PFSK-1 (cell line): ENCODE measurements around the gene NDOR1.
A peak's percentile ranks its signal among the peaks of the same experiment; 100 is the strongest.

ENCODE experiments used
- FOXP2 ChIP-seq: optimal IDR thresholded peaks from 2 replicates; pipeline ENCODE3; 2011; ENCODE audit warnings: borderline replicate concordance, control low read depth, inconsistent platforms; ENCODE audit not compliant: insufficient read depth; ENCODE audit errors: extremely low read length, extremely low read depth
- POLR2AphosphoS5 ChIP-seq: IDR thresholded peaks from 2 replicates; pipeline ENCODE4 v1.6.1; 2012; ENCODE audit warnings: low read depth, mild to moderate bottlenecking, control low read depth, low read length, moderate library complexity
- SIN3A ChIP-seq: IDR thresholded peaks from 2 replicates; pipeline ENCODE4 v1.6.1; 2012; ENCODE audit warnings: mild to moderate bottlenecking, low read length, moderate library complexity, borderline replicate concordance; ENCODE audit not compliant: insufficient read depth
- TAF1 ChIP-seq: IDR thresholded peaks from 2 replicates; pipeline ENCODE4 v1.6.1; 2012; ENCODE audit warnings: low read length, control low read depth, borderline replicate concordance; ENCODE audit not compliant: insufficient read depth
- TF ChIP-seq, protein P1 (sequence below), 2 experiments: IDR thresholded peaks; 2 replicates each; pipeline versions ENCODE4 v1.6.1 to v1.8.0; 2011 to 2012; ENCODE audit warnings: low read depth in 2 of 2, low read length in 2 of 2, control low read depth in 1 of 2, inconsistent platforms in 1 of 2, mild to moderate bottlenecking in 1 of 2, moderate library complexity in 1 of 2; ENCODE audit not compliant: insufficient read depth in 1 of 2

The NDOR1 gene

DNA sequence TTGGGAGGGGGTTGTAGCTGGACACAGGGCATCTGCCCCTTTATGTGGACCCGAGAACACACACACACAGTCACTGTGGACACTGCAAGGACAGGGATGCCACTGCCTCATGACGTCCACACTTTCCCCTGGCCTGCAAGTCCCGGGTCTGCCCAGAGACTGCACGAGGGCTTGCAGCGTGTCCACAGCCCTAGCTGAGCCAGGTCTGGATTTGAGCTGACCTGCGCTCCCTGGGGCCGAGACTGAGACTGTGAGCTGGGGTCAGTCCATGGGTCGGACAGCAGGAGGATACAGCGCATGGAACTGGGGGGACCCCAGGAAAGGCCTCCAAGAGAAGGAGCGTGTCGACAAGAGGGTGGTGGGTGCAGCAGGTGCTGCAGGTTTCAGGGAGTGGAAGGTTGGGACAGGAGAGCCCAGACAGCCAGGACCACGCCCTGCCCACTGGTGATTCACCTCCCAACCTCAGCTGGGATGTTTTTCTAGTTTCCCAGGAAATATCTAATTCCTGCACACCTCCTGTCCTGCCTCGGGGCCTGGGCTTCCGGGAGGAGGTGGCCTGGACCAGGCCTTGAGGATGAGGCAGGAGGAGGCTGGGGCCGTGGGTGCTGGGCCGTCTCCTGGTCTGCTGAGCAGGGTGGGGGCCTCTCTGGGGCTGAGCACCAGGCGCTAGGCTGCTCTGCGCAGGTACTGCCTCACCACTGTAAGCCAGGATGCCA lies 21.0 kb downstream of the NDOR1 start:
- TF ChIP-seq FOXP2 (no peak), SIN3A (no peak), TAF1 (no peak), POLR2AphosphoS5 (no peak)
- TF ChIP-seq, protein P1, sequence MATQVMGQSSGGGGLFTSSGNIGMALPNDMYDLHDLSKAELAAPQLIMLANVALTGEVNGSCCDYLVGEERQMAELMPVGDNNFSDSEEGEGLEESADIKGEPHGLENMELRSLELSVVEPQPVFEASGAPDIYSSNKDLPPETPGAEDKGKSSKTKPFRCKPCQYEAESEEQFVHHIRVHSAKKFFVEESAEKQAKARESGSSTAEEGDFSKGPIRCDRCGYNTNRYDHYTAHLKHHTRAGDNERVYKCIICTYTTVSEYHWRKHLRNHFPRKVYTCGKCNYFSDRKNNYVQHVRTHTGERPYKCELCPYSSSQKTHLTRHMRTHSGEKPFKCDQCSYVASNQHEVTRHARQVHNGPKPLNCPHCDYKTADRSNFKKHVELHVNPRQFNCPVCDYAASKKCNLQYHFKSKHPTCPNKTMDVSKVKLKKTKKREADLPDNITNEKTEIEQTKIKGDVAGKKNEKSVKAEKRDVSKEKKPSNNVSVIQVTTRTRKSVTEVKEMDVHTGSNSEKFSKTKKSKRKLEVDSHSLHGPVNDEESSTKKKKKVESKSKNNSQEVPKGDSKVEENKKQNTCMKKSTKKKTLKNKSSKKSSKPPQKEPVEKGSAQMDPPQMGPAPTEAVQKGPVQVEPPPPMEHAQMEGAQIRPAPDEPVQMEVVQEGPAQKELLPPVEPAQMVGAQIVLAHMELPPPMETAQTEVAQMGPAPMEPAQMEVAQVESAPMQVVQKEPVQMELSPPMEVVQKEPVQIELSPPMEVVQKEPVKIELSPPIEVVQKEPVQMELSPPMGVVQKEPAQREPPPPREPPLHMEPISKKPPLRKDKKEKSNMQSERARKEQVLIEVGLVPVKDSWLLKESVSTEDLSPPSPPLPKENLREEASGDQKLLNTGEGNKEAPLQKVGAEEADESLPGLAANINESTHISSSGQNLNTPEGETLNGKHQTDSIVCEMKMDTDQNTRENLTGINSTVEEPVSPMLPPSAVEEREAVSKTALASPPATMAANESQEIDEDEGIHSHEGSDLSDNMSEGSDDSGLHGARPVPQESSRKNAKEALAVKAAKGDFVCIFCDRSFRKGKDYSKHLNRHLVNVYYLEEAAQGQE (IDR thresholded peaks at IDR 0.05; ENCODE audit: insufficient read depth in 1 of 2, low read depth in 2 of 2, low read length in 2 of 2): no peak

DNA sequence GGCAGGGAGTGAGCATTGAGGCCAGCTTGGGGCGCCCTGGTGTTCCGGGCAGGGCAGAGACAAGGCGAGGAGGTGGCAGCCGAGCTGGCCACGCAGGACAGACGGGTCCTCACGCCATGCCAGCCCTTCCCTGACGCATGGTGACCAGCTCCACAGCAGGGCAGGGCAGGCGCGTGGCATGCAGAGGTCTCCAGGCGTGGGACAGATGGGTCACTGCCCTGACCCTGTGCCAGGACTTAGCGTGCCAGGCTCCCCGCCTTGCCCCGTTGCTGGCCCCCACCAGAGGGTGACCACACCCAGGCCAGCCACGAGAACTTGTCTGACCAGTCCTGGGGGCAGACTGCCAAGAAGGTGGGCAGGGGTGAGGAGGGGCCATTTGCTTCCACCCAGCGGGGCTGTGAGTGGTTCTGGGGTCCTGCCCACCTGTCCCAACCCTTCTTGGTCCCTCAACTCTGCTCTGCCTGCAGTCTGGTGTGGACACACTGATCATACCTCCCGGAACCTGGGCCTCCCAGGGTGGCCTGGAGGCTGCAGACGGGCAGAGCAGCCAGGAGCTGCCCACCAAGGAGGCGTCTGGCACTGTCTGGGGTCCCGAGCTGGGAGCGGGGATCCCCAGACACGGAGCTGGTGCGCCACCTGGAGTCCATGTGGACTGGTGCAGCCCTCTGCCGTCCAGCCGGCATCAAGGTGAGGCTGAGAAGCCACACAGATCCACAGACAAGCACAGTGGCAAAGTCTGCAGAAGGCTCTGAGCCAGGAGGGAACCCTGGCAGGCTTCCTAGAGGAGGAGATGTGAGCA lies 21.8 kb downstream of the NDOR1 start, which contains the start of gene RNF224:
Gene RNF224 (plus strand): TSS at position 449 of the 799 bp plus-strand sequence. CDS start 834 bp downstream, outside the sequence.
- TF ChIP-seq, protein P1 (IDR thresholded peaks at IDR 0.05; ENCODE audit: insufficient read depth in 1 of 2, low read depth in 2 of 2, low read length in 2 of 2): 0 out of 4 replicates have a peak, but pooled peaks of 1 of the 2 experiments have one; percentile 43
- no peak for TF ChIP-seq TAF1

DNA sequence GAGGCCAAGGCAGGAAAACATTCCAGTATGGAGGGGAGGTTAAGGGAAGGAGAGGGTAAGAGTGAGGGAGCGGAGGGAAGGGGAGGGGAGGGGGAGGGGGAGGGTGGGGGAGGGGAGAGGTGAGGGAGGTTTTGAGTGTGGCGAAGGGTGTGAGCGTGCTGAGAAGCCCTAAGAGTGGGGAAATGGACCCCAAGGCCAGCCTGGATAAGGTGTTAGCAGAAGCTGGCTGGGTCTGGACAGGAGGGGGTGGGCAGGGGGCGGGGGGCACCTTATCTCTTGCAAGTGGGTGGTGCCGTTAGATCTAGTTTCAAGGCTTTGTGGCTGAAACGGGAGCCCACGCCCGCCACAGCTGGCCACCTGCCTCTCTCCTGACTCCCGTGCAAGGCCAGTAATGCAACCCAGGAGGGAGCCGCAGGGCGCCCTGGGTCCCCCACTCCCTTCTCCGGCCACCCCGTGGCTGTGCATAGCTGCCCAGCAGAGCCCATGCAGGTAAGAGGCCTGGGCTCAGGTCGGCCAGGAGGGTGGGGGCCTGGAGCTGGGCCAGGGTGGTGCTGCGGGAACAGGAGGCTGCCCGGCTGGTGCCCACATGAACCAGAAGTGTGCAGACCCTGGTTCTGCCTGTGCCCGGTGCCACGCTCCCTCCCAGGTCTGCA lies 22.5 kb downstream of the NDOR1 start:
- TF ChIP-seq SIN3A (no peak), TAF1 (no peak), POLR2AphosphoS5 (no peak), FOXP2 (no peak)
- TF ChIP-seq, protein P1 (IDR thresholded peaks at IDR 0.05; ENCODE audit: insufficient read depth in 1 of 2, low read depth in 2 of 2, low read length in 2 of 2): no peak

DNA sequence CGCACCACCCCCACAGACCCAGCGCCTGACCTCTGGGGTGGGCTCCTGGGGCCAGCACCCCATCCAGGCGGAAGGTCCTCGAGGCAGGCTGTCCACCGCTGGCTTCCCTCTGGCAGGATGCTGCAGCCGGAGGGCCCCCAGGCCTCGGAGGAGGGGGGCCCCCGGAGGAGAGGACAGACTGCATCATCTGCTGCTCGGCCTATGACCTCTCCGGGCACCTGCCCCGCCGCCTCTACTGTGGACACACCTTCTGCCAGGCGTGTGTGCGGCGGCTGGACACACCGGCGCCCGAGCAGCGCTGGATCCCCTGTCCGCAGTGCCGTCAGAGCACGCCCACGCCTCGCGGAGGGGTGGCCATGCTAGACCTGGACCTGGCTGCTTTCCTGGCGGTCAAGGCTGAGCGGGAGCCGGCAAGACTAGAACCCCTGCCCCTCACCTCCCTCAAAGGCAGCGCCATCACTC lies 23.0 kb downstream of the NDOR1 start:
- TF ChIP-seq FOXP2 (no peak), TAF1 (no peak)

DNA sequence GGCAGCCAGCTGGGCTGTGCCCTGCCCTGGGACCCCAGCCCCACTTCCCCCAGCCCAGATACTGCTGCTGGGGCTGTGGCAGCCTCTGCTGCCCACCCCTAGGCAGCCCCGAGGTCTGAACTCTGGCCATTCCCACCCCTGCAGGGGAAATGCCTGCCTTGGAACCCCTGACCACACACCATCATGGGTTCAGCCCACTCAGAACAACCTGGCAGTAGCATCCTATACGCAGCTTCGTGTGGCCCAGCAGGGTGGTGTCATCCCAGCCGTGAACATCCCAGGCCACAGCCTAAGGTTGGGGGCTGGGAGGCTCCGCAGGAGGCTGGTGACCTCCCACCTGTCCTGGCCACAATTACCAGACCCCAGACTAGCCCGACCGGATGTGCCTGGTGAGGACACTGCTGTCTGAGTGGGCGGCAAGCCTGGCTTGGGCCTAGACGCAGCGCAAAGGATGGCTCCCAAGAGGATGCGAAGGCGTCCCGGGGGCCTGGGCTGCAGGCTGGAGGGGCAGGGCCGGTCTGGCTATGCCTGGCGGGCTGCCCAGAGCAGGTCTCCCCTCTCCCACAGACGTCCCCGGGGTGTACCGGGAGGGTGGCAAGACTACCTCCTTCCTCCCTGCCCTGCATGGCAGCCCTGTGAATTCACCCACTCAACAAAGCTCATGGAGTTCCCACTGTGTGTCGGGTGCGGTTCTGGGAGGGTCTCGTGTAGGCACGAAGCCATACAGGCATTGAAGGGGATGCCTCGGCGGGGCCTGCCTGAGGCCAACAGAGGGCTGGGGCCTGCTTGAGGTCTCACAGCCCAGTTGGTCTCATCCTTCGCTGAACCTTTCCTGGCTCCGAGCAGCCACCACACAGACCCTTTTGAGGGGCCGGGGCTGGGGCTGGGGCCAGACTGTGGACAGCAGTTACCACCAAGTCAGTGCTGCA lies 23.7 kb downstream of the NDOR1 start:
- TF ChIP-seq, protein P1 (IDR thresholded peaks at IDR 0.05; ENCODE audit: insufficient read depth in 1 of 2, low read depth in 2 of 2, low read length in 2 of 2): no peak
- TF ChIP-seq TAF1: no peak
- no peak for TF ChIP-seq SIN3A
- TF ChIP-seq FOXP2: no peak
- TF ChIP-seq POLR2AphosphoS5: no peak
